Esophagus squamous epithelium (tissue), 5 donors: Measurements from ENCODE around the gene HOXA11. TPM values are rescaled to one million over a fixed set of nuclear protein-coding genes. Genes with fewer than 3 reads are reported as not detected.

Source experiments
- DNase-seq: peaks from one replicate; lab custom pipeline; 2025; lab: John Stamatoyannopoulos, UW
- H3K27ac ChIP-seq, 4 donors: fragments of 200-600 bp; sonication (generic); one replicate each; pipeline ENCODE4 v1.5.1; 2016 to 2019; ENCODE audit warnings: mild to moderate bottlenecking in 1 of 4
- H3K27me3 ChIP-seq, 4 donors: fragments of 200-600 bp; sonication (generic); 1 replicate in 3 of 4; 2 replicates in 1 of 4; pipeline versions ENCODE4 v1.5.1 to v1.6.0; 2017 to 2021; ENCODE audit warnings: antibody characterized with exemption in 1 of 4
- H3K36me3 ChIP-seq, 3 donors: fragments of 200-600 bp; sonication (generic); one replicate each; pipeline ENCODE4 v1.5.1; 2016 to 2019
- H3K4me1 ChIP-seq, 3 donors: fragments of 200-600 bp; sonication (generic); one replicate each; pipeline ENCODE4 v1.5.1; 2017 to 2019
- H3K4me3 ChIP-seq, 4 donors: fragments of 200-600 bp; sonication (generic); 1 replicate in 3 of 4; 2 replicates in 1 of 4; pipeline ENCODE4 v1.5.1; 2016 to 2019; ENCODE audit warnings: mild to moderate bottlenecking in 2 of 4, moderate library complexity in 1 of 4
- H3K9me3 ChIP-seq, 3 donors: fragments of 200-600 bp; sonication (generic); one replicate each; pipeline ENCODE4 v1.5.1; 2016 to 2019
- POLR2A ChIP-seq, 4 donors: fragments of 450-650 bp; IDR thresholded peaks; one replicate each; pipeline ENCODE4 v1.6.1; 2017; ENCODE audit warnings: antibody characterized with exemption in 4 of 4, mild to moderate bottlenecking in 4 of 4, moderate library complexity in 3 of 4
- WGBS, 2 donors: methylation state at CpG; one replicate each; pipeline ENCODE4 v1.1.5; 2018; 5-methylcytosine and 5-hydroxymethylcytosine counted together
- intact Hi-C: fragments of 100-400 bp; cut with DNase I; formaldehyde crosslinking; loops from one replicate; pipeline ENCODE4 v1.15.0; 2022
- total RNA-seq, 4 donors: library from RNA; depleted of rRNA; stranded (reverse); fragments of >200 nt; gene quantifications; one replicate each; pipeline ENCODE4 v1.1.0, GENCODE V29; 2016
- TF ChIP-seq, protein P1 (sequence below), 6 experiments: fragments of 450-650 bp in 4 of 6; fragments of 200-600 bp in 2 of 6; sonication (generic) in 2 of 6; IDR thresholded peaks; one replicate each; pipeline ENCODE4 v1.5.1; 2016 to 2019; ENCODE audit warnings: antibody characterized with exemption in 6 of 6, mild to moderate bottlenecking in 4 of 6, moderate library complexity in 4 of 6
- donor health status: DM: yes; HTN: yes; CAD: no.

The HOXA11 gene
- total RNA-seq, 4 donors from 2014 or later = not detected

DNA sequence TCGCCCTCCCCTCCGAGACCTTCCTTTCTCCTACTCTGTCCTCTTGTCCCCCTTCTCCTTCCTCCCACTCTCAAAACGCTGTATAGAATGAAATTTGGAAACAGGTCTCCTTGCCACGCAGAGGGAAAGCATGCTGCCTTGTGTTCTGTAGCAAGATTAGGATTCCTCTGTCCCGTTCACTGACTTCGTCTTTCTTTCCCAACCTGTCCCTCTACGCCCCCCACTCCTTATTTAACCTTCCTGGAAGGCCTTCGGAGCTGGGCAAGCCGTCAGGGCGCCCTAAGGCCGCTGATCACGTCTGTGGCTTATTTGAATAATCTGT lies 21.0 kb downstream of the HOXA11 start:
- TF ChIP-seq, protein P1, sequence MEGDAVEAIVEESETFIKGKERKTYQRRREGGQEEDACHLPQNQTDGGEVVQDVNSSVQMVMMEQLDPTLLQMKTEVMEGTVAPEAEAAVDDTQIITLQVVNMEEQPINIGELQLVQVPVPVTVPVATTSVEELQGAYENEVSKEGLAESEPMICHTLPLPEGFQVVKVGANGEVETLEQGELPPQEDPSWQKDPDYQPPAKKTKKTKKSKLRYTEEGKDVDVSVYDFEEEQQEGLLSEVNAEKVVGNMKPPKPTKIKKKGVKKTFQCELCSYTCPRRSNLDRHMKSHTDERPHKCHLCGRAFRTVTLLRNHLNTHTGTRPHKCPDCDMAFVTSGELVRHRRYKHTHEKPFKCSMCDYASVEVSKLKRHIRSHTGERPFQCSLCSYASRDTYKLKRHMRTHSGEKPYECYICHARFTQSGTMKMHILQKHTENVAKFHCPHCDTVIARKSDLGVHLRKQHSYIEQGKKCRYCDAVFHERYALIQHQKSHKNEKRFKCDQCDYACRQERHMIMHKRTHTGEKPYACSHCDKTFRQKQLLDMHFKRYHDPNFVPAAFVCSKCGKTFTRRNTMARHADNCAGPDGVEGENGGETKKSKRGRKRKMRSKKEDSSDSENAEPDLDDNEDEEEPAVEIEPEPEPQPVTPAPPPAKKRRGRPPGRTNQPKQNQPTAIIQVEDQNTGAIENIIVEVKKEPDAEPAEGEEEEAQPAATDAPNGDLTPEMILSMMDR (IDR thresholded peaks at IDR 0.05) = no peak
- no peak for TF ChIP-seq POLR2A (IDR thresholded peaks at IDR 0.05)
- no peak overlapping the region for H3K27ac ChIP-seq
- peaks cover 27 to 99% (median 69%) of the 10 kb centered on the region in 4 donors for H3K27me3 ChIP-seq
- no peak for DNase-seq
- H3K9me3 ChIP-seq = no peaks in the 10 kb centered on the region
- WGBS, 2 donors = 47 to 55% methylated on average over 12 of the region's 12 CpGs
- H3K4me3 ChIP-seq = peak overlapping the region in 2 of 4 donors; percentile 41 to 51
- H3K4me1 ChIP-seq = peaks cover 24 to 64% (median 41%) of the 10 kb centered on the region in 3 donors
- intact Hi-C loops = loop anchor here (10.0 kb wide), 1 partner anchor 1309 kb away; no protein-coding TSS in a partner anchor
- no peaks in the 10 kb centered on the region for H3K36me3 ChIP-seq

GRCh38 chr7:27163288-27164044 lies 21.6 kb downstream of the HOXA11 start:
- TF ChIP-seq POLR2A (IDR thresholded peaks at IDR 0.05) = no peak
- TF ChIP-seq, protein P1 (IDR thresholded peaks at IDR 0.05) = no peak
- no peak for DNase-seq
- Histone ChIP-seq H3K4me3 (no peak overlapping the region), H3K4me1 (peaks cover 24 to 61% (median 41%) of the 10 kb centered on the region in 3 donors), H3K36me3 (no peaks in the 10 kb centered on the region), H3K27me3 (peaks cover 26 to 99% (median 72%) of the 10 kb centered on the region in 4 donors), H3K27ac (no peak overlapping the region), H3K9me3 (no peaks in the 10 kb centered on the region)
- intact Hi-C loops = loop anchor here (10.0 kb wide), 1 partner anchor 1309 kb away; no protein-coding TSS in a partner anchor
- 65 to 78% methylated on average over 18 to 20 of the region's 24 CpGs for WGBS, 2 donors

- 73 to 80% methylated on average over 7 of the region's 7 CpGs for WGBS, 2 donors
- no peaks in the 10 kb centered on the region for H3K36me3 ChIP-seq
- intact Hi-C loops = loop anchor here (10.0 kb wide), 1 partner anchor 1308 kb away; no protein-coding TSS in a partner anchor
- H3K4me1 ChIP-seq = peaks cover 24 to 66% (median 41%) of the 10 kb centered on the region in 3 donors
- TF ChIP-seq, protein P1 (IDR thresholded peaks at IDR 0.05) = no peak
- TF ChIP-seq POLR2A (IDR thresholded peaks at IDR 0.05) = no peak
- H3K9me3 ChIP-seq = no peaks in the 10 kb centered on the region
- no peak for DNase-seq
- H3K27ac ChIP-seq = no peak overlapping the region
- H3K4me3 ChIP-seq = no peak overlapping the region
- peaks cover 28 to 99% (median 72%) of the 10 kb centered on the region in 4 donors for H3K27me3 ChIP-seq
These were observed 22.3 kb downstream of the HOXA11 start for GRCh38 chr7:27162561-27163287.

- H3K9me3 ChIP-seq = no peaks in the 10 kb centered on the region
- WGBS, 2 donors = 36 to 55% methylated on average over 10 to 15 of the region's 30 CpGs
- no peak for DNase-seq
- H3K4me3 ChIP-seq = peak overlapping the region in 1 of 4 donors; percentile 61
- TF ChIP-seq, protein P1 (IDR thresholded peaks at IDR 0.05) = no peak
- no peak for TF ChIP-seq POLR2A (IDR thresholded peaks at IDR 0.05)
- peaks cover 28 to 99% (median 69%) of the 10 kb centered on the region in 4 donors for H3K27me3 ChIP-seq
- intact Hi-C loops = loop anchor here (10.0 kb wide), 1 partner anchor 1307 kb away; no protein-coding TSS in a partner anchor
- H3K4me1 ChIP-seq = peaks cover 24 to 71% (median 41%) of the 10 kb centered on the region in 3 donors
- no peaks in the 10 kb centered on the region for H3K36me3 ChIP-seq
- no peak overlapping the region for H3K27ac ChIP-seq
These were observed 23.1 kb downstream of the HOXA11 start for GRCh38 chr7:27161721-27162560.
